ENCODE results near the gene NSUN3. TPM values are rescaled to one million over a fixed set of nuclear protein-coding genes. Genes with fewer than 3 reads are reported as not detected.

Gene NSUN3
- total and polyA plus RNA-seq, 10 of the 15 experiments (the other 5 are each of a cell fraction or from before 2014, with no cell fraction given), result 9.1 to 20.3 (median 11.7) TPM

- FAIRE-seq (no peak), DNase-seq (ENCODE audit: low read depth, low spot score) (no peak), ATAC-seq (no peak)
- in situ Hi-C loops (cut with MboI) (no loop called here), intact Hi-C loops (cut with micrococcal nuclease; ENCODE audit: unreplicated experiment) (no loop called here)
- Histone ChIP-seq H3K79me2 (ENCODE audit: control insufficient read depth, insufficient read depth, low read length) (no peaks in the 10 kb centered on the region), H3K9ac (ENCODE audit: control insufficient read depth, insufficient read depth, low read length) (no peak overlapping the region), H3K9me3 (replicated peaks; ENCODE audit: control insufficient read depth, insufficient read depth, low read length) (no peaks in the 10 kb centered on the region), H2AFZ (ENCODE audit: control insufficient read depth, low read depth, low read length) (no peak overlapping the region), H3K4me2 (ENCODE audit: control insufficient read depth, insufficient read depth) (no peak overlapping the region), H3K36me3 (ENCODE audit: control insufficient read depth in 2 of 2, insufficient read depth in 2 of 2, low read length in 1 of 2) (peaks cover 2 to 3% of the 10 kb centered on the region in 2 experiments; a peak in 2 of 4 replicates), H3K27ac (ENCODE audit: control insufficient read depth, insufficient read depth) (no peak overlapping the region), H3K4me1 (ENCODE audit: control insufficient read depth, insufficient read depth, low read length) (no peaks in the 10 kb centered on the region), H4K20me1 (ENCODE audit: control insufficient read depth, insufficient read depth) (no peaks in the 10 kb centered on the region), H3K27me3 (replicated peaks in 1 of 2; ENCODE audit: control insufficient read depth in 2 of 2, insufficient read depth in 2 of 2, low read length in 1 of 2) (no peaks in the 10 kb centered on the region), H3K4me3 (no peak overlapping the region)
- ChIA-PET SMC1A (ENCODE audit: uncharacterized antibody, unreplicated experiment) (no interaction called here), RAD21 (ENCODE audit: unreplicated experiment) (no interaction called here), CTCF (no interaction called here), POLR2A (no interaction called here)
- no TSS peak for BruUV-seq (replicated peaks)
- TF ChIP-seq MTA3 (IDR thresholded peaks at IDR 0.05; ENCODE audit: borderline replicate concordance, low read length), result no peak
- TF ChIP-seq IKZF1 (conservative IDR thresholded peaks at IDR 0.05), result no peak
- TF ChIP-seq SP1 (IDR thresholded peaks at IDR 0.05; ENCODE audit: low read depth, low read length), result no peak
- no peak for TF ChIP-seq HDAC2 (IDR thresholded peaks at IDR 0.05)
- 97% methylated on average over 2 of the region's 2 CpGs for WGBS (ENCODE audit: insufficient coverage, insufficient replicate concordance, low lambda C conversion rate, missing lambda C conversion rate)
Observed at GRCh38 chr3:94121161-94121560, 58.3 kb downstream of the NSUN3 start.

- POLR2A ChIA-PET, result no interaction called here
Observed at GRCh38 chr3:94127115-94127514, 64.3 kb downstream of the NSUN3 start.

More at GRCh38 chr3:94127115-94127514, 64.3 kb downstream of the NSUN3 start:
- ChIA-PET SMC1A (ENCODE audit: uncharacterized antibody, unreplicated experiment) (no interaction called here), RAD21 (ENCODE audit: unreplicated experiment) (no interaction called here), CTCF (no interaction called here)
- ATAC-seq (no peak), DNase-seq (ENCODE audit: low read depth, low spot score) (no peak), FAIRE-seq (no peak)
- in situ Hi-C loops (cut with MboI), result no loop called here
- TF ChIP-seq KDM1A (IDR thresholded peaks at IDR 0.05; ENCODE audit: borderline replicate concordance), result no peak
- TF ChIP-seq SUPT20H (IDR thresholded peaks at IDR 0.05; ENCODE audit: borderline replicate concordance, control insufficient read depth, low read depth, low read length), result no peak
- TF ChIP-seq SMAD1 (IDR thresholded peaks at IDR 0.05; ENCODE audit: low read depth, partially characterized antibody), result no peak
- no peak for TF ChIP-seq E2F4 (IDR thresholded peaks at IDR 0.05; ENCODE audit: low read depth, low read length)
- no peak for TF ChIP-seq HDGF (IDR thresholded peaks at IDR 0.05)
- TF ChIP-seq E2F8 (IDR thresholded peaks at IDR 0.05; ENCODE audit: low read depth, partially characterized antibody), result no peak
- no peak for TF ChIP-seq HDAC2 (IDR thresholded peaks at IDR 0.05)
- TF ChIP-seq TBL1XR1 (IDR thresholded peaks at IDR 0.05; ENCODE audit: low read depth, low read length), result no peak
- TF ChIP-seq RELA (IDR thresholded peaks at IDR 0.05; ENCODE audit: borderline replicate concordance, partially characterized antibody), result no peak
- TF ChIP-seq RFX5 (IDR thresholded peaks at IDR 0.05; ENCODE audit: low read depth, low read length), result no peak
- TF ChIP-seq ZSCAN29 (IDR thresholded peaks at IDR 0.05), result no peak
- Histone ChIP-seq H3K79me2 (ENCODE audit: control insufficient read depth, insufficient read depth, low read length) (no peaks in the 10 kb centered on the region), H3K4me3 (no peak overlapping the region), H3K27me3 (replicated peaks in 1 of 2; ENCODE audit: control insufficient read depth in 2 of 2, insufficient read depth in 2 of 2, low read length in 1 of 2) (no peaks in the 10 kb centered on the region), H2AFZ (ENCODE audit: control insufficient read depth, low read depth, low read length) (no peak overlapping the region), H3K9ac (ENCODE audit: control insufficient read depth, insufficient read depth, low read length) (no peak overlapping the region), H3K27ac (ENCODE audit: control insufficient read depth, insufficient read depth) (no peak overlapping the region), H4K20me1 (ENCODE audit: control insufficient read depth, insufficient read depth) (no peaks in the 10 kb centered on the region), H3K36me3 (ENCODE audit: control insufficient read depth in 2 of 2, insufficient read depth in 2 of 2, low read length in 1 of 2) (peaks cover 2 to 9% of the 10 kb centered on the region in 2 experiments; a peak in 3 of 4 replicates), H3K4me1 (ENCODE audit: control insufficient read depth, insufficient read depth, low read length) (no peaks in the 10 kb centered on the region), H3K4me2 (ENCODE audit: control insufficient read depth, insufficient read depth) (no peak overlapping the region), H3K9me3 (replicated peaks; ENCODE audit: control insufficient read depth, insufficient read depth, low read length) (no peaks in the 10 kb centered on the region)
- intact Hi-C loops (cut with micrococcal nuclease; ENCODE audit: unreplicated experiment), result no loop called here
- 97% methylated on average over 2 of the region's 2 CpGs for WGBS (ENCODE audit: insufficient coverage, insufficient replicate concordance, low lambda C conversion rate, missing lambda C conversion rate)
- no TSS peak for BruUV-seq (replicated peaks)
